B cell (primary cell): Measurements from ENCODE around the gene PTRH2.

ENCODE experiments used
- EZH2 ChIP-seq: IDR thresholded peaks from 2 replicates; pipeline ENCODE4 v1.6.1; 2012; ENCODE audit warnings: borderline replicate concordance, low read depth, mild to moderate bottlenecking, moderate library complexity, low read length; ENCODE audit not compliant: insufficient read depth, poor library complexity, severe bottlenecking
- TF ChIP-seq, protein P1 (sequence below): fragments of 200-600 bp; IDR thresholded peaks from one replicate; pipeline ENCODE4 v1.8.0; 2022; ENCODE audit warnings: antibody characterized with exemption, mild to moderate bottlenecking

DNA sequence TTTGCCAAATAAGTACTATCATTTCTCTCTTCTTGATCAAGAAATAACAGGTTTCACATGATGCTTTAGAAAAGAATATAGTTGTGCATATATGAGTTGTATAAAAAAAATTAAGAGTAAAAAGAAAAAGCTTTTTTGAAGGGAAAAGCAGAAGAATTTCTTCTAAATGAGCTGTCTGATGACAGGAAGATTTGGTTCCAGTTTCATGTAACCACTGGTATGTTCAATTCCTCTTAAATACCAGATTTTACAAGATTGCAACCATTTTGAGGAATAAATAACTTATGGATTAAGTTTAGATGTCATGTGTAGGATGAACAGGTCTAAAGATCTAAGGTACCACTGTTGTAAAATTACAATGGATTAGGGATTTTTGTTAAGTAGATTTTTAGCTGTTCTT lies 45.2 kb upstream of the PTRH2 start:
- TF ChIP-seq, protein P1, sequence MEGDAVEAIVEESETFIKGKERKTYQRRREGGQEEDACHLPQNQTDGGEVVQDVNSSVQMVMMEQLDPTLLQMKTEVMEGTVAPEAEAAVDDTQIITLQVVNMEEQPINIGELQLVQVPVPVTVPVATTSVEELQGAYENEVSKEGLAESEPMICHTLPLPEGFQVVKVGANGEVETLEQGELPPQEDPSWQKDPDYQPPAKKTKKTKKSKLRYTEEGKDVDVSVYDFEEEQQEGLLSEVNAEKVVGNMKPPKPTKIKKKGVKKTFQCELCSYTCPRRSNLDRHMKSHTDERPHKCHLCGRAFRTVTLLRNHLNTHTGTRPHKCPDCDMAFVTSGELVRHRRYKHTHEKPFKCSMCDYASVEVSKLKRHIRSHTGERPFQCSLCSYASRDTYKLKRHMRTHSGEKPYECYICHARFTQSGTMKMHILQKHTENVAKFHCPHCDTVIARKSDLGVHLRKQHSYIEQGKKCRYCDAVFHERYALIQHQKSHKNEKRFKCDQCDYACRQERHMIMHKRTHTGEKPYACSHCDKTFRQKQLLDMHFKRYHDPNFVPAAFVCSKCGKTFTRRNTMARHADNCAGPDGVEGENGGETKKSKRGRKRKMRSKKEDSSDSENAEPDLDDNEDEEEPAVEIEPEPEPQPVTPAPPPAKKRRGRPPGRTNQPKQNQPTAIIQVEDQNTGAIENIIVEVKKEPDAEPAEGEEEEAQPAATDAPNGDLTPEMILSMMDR = no peak
- no peak for TF ChIP-seq EZH2
